K562 (cell line): ENCODE data around the gene SPATA13. TPM values are rescaled to one million over a fixed set of nuclear protein-coding genes. Genes with fewer than 3 reads are reported as not detected.
A peak's percentile ranks its signal among the peaks of the same experiment; 100 is the strongest.

ENCODE experiments used
- ATAC-seq: fragments of 200-7000 bp; cut with Tn5 transposase; 3 replicates; pipeline ENCODE4 v1.9.1; 2020; ENCODE audit warnings: moderate library complexity
- BruUV-seq: library from RNA; stranded (reverse); fragments of 400-500 nt; replicated peaks from 2 replicates; lab custom pipeline; 2021; lab: Mats Ljungman, UMichigan
- CTCF ChIA-PET: fragments of 300-600 bp; formaldehyde crosslinking; extraction: SDS; loops from one replicate; lab custom pipeline; 2021; ENCODE audit warnings: low intra/inter-chr PET ratio; lab: Yijun Ruan, JAX
- POLR2A ChIA-PET: fragments of 300-600, 350-650 bp; sonication (Branson Sonifier 250); formaldehyde crosslinking; extraction: SDS; loops from one replicate; lab custom pipeline; 2021; ENCODE audit warnings: antibody characterized with exemption, inconsistent platforms; lab: Yijun Ruan, JAX
- DNase-seq, 4 experiments: peaks; one replicate each; pipeline versions ENCODE4 v3.0.0 to v3.0.0-alpha.2; 2011 to 2018; ENCODE audit warnings: low spot score in 3 of 4, mixed read lengths in 3 of 4; ENCODE audit errors: extremely low read depth in 1 of 4
- FAIRE-seq: peaks from 2 replicates; lab custom pipeline; 2011; peaks lifted over from hg19 to GRCh38; lab: Jason Lieb, UNC
- H2AFZ ChIP-seq: 2 replicates; pipeline ENCODE4 v1.6.0; 2011; ENCODE audit warnings: low read depth, low read length, control low read depth, inconsistent platforms
- H3K27ac ChIP-seq: fragments of 200-600 bp; 3 replicates; pipeline ENCODE4 v1.8.0; 2011; ENCODE audit warnings: low read depth, mild to moderate bottlenecking, control low read depth, inconsistent platforms, low read length, moderate library complexity, mixed read lengths; ENCODE audit errors: extremely low read depth
- H3K27me3 ChIP-seq, 2 experiments: fragments of 300-600 bp in 1 of 2; 2 replicates in 1 of 2; 3 replicates in 1 of 2; pipeline versions ENCODE4 v1.6.0 to v1.8.0; 2011; ENCODE audit warnings: inconsistent platforms in 2 of 2, low read length in 2 of 2, mild to moderate bottlenecking in 1 of 2, mixed read lengths in 1 of 2, moderate library complexity in 1 of 2; ENCODE audit not compliant: control insufficient read depth in 2 of 2, insufficient read depth in 2 of 2
- H3K36me3 ChIP-seq: fragments of 300-600 bp; 3 replicates; pipeline ENCODE4 v1.8.0; 2011; ENCODE audit warnings: mild to moderate bottlenecking, low read length, inconsistent platforms; ENCODE audit not compliant: control insufficient read depth, insufficient read depth
- H3K4me1 ChIP-seq, 2 experiments: fragments of 200-600 bp in 1 of 2; replicated peaks in 1 of 2; 2 replicates in 1 of 2; 3 replicates in 1 of 2; pipeline versions ENCODE4 v1.5.1 to v1.8.0; 2011; ENCODE audit warnings: inconsistent platforms in 2 of 2, low read length in 2 of 2, mild to moderate bottlenecking in 1 of 2, mixed read lengths in 1 of 2, moderate library complexity in 1 of 2; ENCODE audit not compliant: control insufficient read depth in 2 of 2, insufficient read depth in 2 of 2
- H3K4me2 ChIP-seq: 2 replicates; pipeline ENCODE4 v1.6.1; 2011; ENCODE audit warnings: low read length, control low read depth, inconsistent platforms, mixed read lengths; ENCODE audit not compliant: insufficient read depth
- H3K4me3 ChIP-seq: fragments of 200-600 bp; sonication (generic), shearing (Covaris generic); 2 replicates; pipeline ENCODE4 v1.5.1; 2016; ENCODE audit warnings: control low read depth, inconsistent platforms
- H3K79me2 ChIP-seq: fragments of 200-600 bp; 3 replicates; pipeline ENCODE4 v1.8.0; 2011; ENCODE audit warnings: low read length, inconsistent platforms; ENCODE audit not compliant: control insufficient read depth, insufficient read depth
- H3K9ac ChIP-seq, 2 experiments: 2 replicates each; pipeline versions ENCODE4 v1.6.0 to v1.6.1; 2011; ENCODE audit warnings: low read depth in 2 of 2, low read length in 2 of 2, control low read depth in 1 of 2, inconsistent platforms in 1 of 2, mild to moderate bottlenecking in 1 of 2, mixed read lengths in 1 of 2; ENCODE audit not compliant: insufficient read depth in 1 of 2
- H3K9me1 ChIP-seq: one replicate; pipeline ENCODE4 v1.6.0; 2011; ENCODE audit warnings: inconsistent platforms, mild to moderate bottlenecking, low read length, moderate library complexity; ENCODE audit not compliant: control insufficient read depth, insufficient read depth
- H3K9me3 ChIP-seq: replicated peaks from 2 replicates; pipeline ENCODE4 v1.5.1; 2011; ENCODE audit warnings: low read depth, low read length, inconsistent platforms; ENCODE audit not compliant: control insufficient read depth, insufficient read depth
- H4K20me1 ChIP-seq: replicated peaks from 2 replicates; pipeline ENCODE4 v1.6.1; 2011; ENCODE audit warnings: low read length, inconsistent platforms, mixed read lengths; ENCODE audit not compliant: control insufficient read depth, insufficient read depth
- HDGF ChIP-seq: fragments of 450-650 bp; IDR thresholded peaks from 2 replicates; pipeline ENCODE4 v1.6.1; 2016
- JUN ChIP-seq, 2 experiments: sonication (generic) in 1 of 2; formaldehyde crosslinking in 1 of 2; IDR thresholded peaks; 2 replicates each; pipeline versions ENCODE4 v1.6.1 to v1.8.0; 2012 to 2022; ENCODE audit warnings: borderline replicate concordance in 2 of 2, mild to moderate bottlenecking in 2 of 2, improper control_type of control experiment in 1 of 2, low read depth in 1 of 2, low read length in 1 of 2, missing genetic modification reagents in 1 of 2
- KDM4B ChIP-seq, 2 experiments: fragments of 450-650 bp in 1 of 2; sonication (generic) in 1 of 2; IDR thresholded peaks; 2 replicates each; pipeline ENCODE4 v1.6.1; 2016 to 2017; ENCODE audit warnings: borderline replicate concordance in 2 of 2, antibody characterized with exemption in 1 of 2, low read depth in 1 of 2, mild to moderate bottlenecking in 1 of 2
- LCOR ChIP-seq: sonication (generic); formaldehyde crosslinking; IDR thresholded peaks from 2 replicates; pipeline ENCODE4 v1.8.0; 2022; ENCODE audit warnings: mild to moderate bottlenecking, missing genetic modification reagents
- MNT ChIP-seq, 2 experiments: fragments of 450-650 bp; conservative IDR thresholded peaks; 2 replicates each; pipeline ENCODE4 v1.6.1; 2017; ENCODE audit warnings: mild to moderate bottlenecking in 2 of 2, moderate library complexity in 2 of 2
- TAF1 ChIP-seq: IDR thresholded peaks from 2 replicates; pipeline ENCODE4 v1.6.1; 2011; ENCODE audit warnings: mild to moderate bottlenecking, low read length, moderate library complexity; ENCODE audit not compliant: insufficient read depth, control insufficient read depth, severe bottlenecking; ENCODE audit errors: extremely low read depth
- USF2 ChIP-seq: sonication (generic); formaldehyde crosslinking; IDR thresholded peaks from 2 replicates; pipeline ENCODE4 v1.5.0; 2020; ENCODE audit warnings: missing genetic modification reagents
- ZKSCAN3 ChIP-seq: fragments of 250-450 bp; sonication (Bioruptor Pico); IDR thresholded peaks from 2 replicates; pipeline ENCODE4 v1.4.0; 2020
- WGBS: fragments of 100-300 bp; shearing (Covaris generic); methylation state at CpG from one replicate; pipeline ENCODE4 v1.1.6; 2016; ENCODE audit warnings: low coverage, mixed read lengths; ENCODE audit not compliant: insufficient coverage; ENCODE audit errors: missing lambda C conversion rate; 5-methylcytosine and 5-hydroxymethylcytosine counted together
- in situ Hi-C: fragments of 300-500 bp; cut with MboI; formaldehyde crosslinking; loops from 4 replicates; pipeline ENCODE4 v1.15.0; 2018; ENCODE audit warnings: inconsistent platforms, mixed read lengths
- intact Hi-C: fragments of 100-400 bp; cut with micrococcal nuclease; formaldehyde crosslinking; loops from 2 replicates; pipeline ENCODE4 v1.14.2; 2022
- polyA plus RNA-seq, 8 experiments: library from polyadenylated mRNA; depleted of rRNA in 4 of 8; stranded (reverse) in 5 of 8; unstranded in 3 of 8; fragments of >200 nt; fragmentation: Nextera tagmentation in 2 of 8; fragmentation: Illumina TruSeq in 1 of 8; extraction: Ambion mirVana in 2 of 8; extraction: Trizol in 1 of 8; gene quantifications; 2 replicates each; pipeline versions ENCODE4 v1.2.1 to v1.2.3, GENCODE V29; 2011 to 2014; ENCODE audit warnings: inconsistent platforms in 1 of 8, missing spikeins in 1 of 8
- total RNA-seq, 7 experiments: library from RNA; depleted of rRNA in 6 of 7; stranded (reverse); fragments of >200 nt in 6 of 7; fragmentation: Illumina TruSeq in 2 of 7; extraction: Trizol in 2 of 7; gene quantifications; 2 replicates each; pipeline versions ENCODE4 v1.2.1 to v1.2.3, GENCODE V29; 2011 to 2021; ENCODE audit warnings: low replicate concordance in 1 of 7

SPATA13 gene
- total and polyA plus RNA-seq, 9 of the 15 experiments (the other 6 are each of a cell fraction or from before 2014, with no cell fraction given), result 0.08 to 0.99 (median 0.21) TPM; not detected in 2

DNA sequence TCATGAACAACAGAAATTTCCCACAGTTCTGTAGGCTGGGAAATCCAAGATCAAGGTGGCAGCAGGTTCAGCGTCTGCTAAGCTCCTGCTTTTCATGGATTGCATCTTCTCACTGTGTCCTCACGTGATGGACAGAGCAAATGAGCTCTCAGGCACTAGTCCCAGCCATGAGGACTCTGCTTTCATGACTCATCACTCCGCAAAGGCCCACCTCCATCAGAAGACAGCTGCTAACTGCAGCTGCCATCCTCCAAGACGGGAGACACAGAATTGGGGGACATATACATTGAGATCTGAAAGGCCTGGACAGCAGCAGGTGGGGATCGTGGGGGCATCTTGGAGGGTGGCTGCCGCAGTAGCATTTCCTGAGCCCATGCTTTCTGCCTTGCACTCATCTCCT is 44.4 kb upstream of the SPATA13 start:
- Histone ChIP-seq H3K4me1 (no peaks in the 10 kb centered on the region), H3K79me2 (no peaks in the 10 kb centered on the region), H3K4me2 (no peak overlapping the region), H3K27me3 (peaks cover 0 to 5% of the 10 kb centered on the region in 2 experiments; a peak in 2 of 5 replicates), H2AFZ (no peak overlapping the region), H3K9me3 (no peaks in the 10 kb centered on the region), H3K9me1 (no peaks in the 10 kb centered on the region), H3K4me3 (no peak overlapping the region), H4K20me1 (no peaks in the 10 kb centered on the region), H3K27ac (no peak overlapping the region), H3K36me3 (no peaks in the 10 kb centered on the region), H3K9ac (no peak overlapping the region)
- ChIA-PET POLR2A (no interaction called here), CTCF (no interaction called here)
- BruUV-seq, result no TSS peak
- DNase-seq, result no peak
- intact Hi-C loops (no loop called here), in situ Hi-C loops (no loop called here)
- 2% methylated on average over 5 of the region's 6 CpGs for WGBS
- 0 out of 3 replicates have a peak, but pooled peaks have one; percentile 36 for ATAC-seq
- TF ChIP-seq LCOR (CRISPR knock-in tag), result no peak
- no peak for TF ChIP-seq TAF1
- peak; percentile 32; the same call in 1 of the 2 replicates for TF ChIP-seq USF2 (CRISPR knock-in tag)
- no peak for TF ChIP-seq ZKSCAN3
- TF ChIP-seq HDGF, result no peak
- FAIRE-seq, result no peak

GRCh38 chr13:24118576-24118975 is 41.9 kb upstream of the SPATA13 start:
- FAIRE-seq (no peak), DNase-seq (no peak), ATAC-seq (no peak)
- Histone ChIP-seq H3K9me3 (no peaks in the 10 kb centered on the region), H3K4me1 (no peaks in the 10 kb centered on the region), H3K36me3 (no peaks in the 10 kb centered on the region), H3K9me1 (no peaks in the 10 kb centered on the region), H4K20me1 (no peaks in the 10 kb centered on the region), H3K27me3 (peaks cover 0 to 5% of the 10 kb centered on the region in 2 experiments; a peak in 1 of 5 replicates), H3K4me3 (no peak overlapping the region), H3K9ac (no peak overlapping the region), H3K27ac (no peak overlapping the region), H3K79me2 (no peaks in the 10 kb centered on the region), H3K4me2 (no peak overlapping the region), H2AFZ (no peak overlapping the region)
- ChIA-PET CTCF (no interaction called here), POLR2A (no interaction called here)
- 0% methylated on average over 3 of the region's 5 CpGs for WGBS
- in situ Hi-C loops, result no loop called here
- TF ChIP-seq KDM4B (IDR thresholded peaks at IDR 0.05; ENCODE audit: borderline replicate concordance in 2 of 2, low read depth in 1 of 2) (no peak), MNT (conservative IDR thresholded peaks at IDR 0.05) (no peak), JUN (IDR thresholded peaks at IDR 0.05; ENCODE audit: borderline replicate concordance, low read depth, low read length) (no peak), JUN (CRISPR knock-in tag; IDR thresholded peaks at IDR 0.05; ENCODE audit: borderline replicate concordance) (no peak)
- intact Hi-C loops, result no loop called here
- no TSS peak for BruUV-seq
